Superior temporal gyrus (tissue), 1 donor: ENCODE measurements around the gene MAGI1.
A peak's percentile ranks its signal among the peaks of the same experiment; 100 is the strongest.
"Not testable (repeated sequence)": the region's sequence is repeated elsewhere in the genome, so short reads cannot be mapped to it uniquely, and the experiment has no call there.

ENCODE experiments used
- DNase-seq: peaks from one replicate; pipeline ENCODE4 v3.0.0-alpha.2; 2016; ENCODE audit errors: extremely low spot score

MAGI1 gene

DNA sequence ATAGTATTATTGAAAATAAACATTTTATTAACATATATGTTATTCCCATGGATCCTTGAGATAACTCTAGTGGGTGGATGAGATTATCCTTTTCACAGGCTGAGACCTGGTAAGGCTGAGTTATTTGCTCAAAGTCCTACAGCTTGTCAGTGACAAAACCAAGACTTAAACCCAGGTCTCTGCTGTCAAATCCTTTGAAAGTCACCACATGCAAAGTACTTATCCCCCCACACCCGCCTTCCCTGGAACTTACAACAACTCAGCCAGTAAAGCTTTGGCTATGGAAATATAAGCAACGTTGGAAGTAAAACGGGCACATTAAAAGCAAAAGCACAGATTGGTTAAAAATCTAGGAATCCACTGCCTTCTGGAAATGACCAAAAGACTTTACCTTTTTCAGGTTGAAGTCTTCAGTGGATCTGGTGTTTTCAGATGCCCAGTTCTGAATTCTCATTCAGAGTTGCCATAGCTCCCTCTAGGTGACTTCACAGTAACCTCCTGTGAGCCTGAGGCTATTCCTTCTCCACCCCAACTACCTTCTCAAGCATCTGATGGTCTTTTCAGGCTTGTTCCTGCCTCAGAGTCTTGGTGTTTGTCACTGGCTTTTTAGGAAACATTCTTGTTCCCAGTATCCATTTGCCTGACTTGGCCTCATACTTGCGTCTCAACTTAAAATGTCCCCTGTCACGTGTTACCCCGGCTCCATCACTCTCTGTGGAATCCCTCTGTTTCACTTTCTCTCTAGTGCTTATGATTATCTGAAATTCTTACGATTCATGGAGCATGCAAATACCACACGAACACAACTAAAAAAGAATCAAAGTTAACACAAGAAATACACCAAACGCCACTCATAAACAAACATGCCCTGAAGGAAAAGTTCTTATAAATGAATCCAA lies 131.2 kb downstream of the MAGI1 start:
- DNase-seq: no peak

GRCh38 chr3:65905771-65906170 lies 132.9 kb downstream of the MAGI1 start:
- peak; percentile 5 for DNase-seq

DNA sequence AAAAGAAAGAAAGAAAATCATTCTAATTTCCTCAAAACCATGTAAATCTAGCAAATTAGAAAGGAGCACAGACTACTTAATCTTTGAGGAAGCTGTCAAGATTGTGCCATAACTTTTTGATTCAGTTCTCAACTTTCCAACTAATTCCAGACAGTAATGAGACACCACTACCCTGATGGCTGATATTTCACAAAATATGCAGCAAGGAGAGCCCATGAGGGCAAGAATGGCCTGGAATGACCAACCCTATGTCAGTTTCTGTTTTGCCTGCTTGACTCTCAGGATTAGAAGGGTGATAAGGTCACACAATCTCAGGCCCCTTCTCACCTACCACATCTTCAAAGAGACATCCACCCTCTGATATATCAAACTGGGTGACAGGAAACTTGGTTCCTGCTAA lies 134.7 kb downstream of the MAGI1 start:
- DNase-seq: no peak

GRCh38 chr3:65902304-65902793 lies 136.4 kb downstream of the MAGI1 start:
- DNase-seq: no peak

DNA sequence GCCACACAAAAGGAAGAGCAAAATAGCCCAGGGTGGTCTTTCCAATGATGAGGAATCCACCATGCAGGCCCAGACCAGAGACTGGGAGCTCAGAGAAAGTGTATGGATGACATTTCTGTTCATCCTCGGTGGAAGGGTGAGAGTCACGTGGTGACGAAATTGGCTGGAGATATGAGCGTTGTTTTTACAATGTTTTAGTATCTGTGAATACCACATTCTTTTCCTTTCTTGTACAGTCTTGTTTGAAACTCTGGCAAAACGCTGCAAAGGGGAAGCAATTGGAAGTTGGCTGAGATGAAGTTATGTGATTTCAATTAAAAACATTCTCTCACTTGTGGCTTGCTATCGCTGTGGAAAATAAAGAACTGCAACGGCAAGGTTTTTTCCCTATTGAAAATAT lies 137.5 kb downstream of the MAGI1 start:
- DNase-seq: no peak

DNA sequence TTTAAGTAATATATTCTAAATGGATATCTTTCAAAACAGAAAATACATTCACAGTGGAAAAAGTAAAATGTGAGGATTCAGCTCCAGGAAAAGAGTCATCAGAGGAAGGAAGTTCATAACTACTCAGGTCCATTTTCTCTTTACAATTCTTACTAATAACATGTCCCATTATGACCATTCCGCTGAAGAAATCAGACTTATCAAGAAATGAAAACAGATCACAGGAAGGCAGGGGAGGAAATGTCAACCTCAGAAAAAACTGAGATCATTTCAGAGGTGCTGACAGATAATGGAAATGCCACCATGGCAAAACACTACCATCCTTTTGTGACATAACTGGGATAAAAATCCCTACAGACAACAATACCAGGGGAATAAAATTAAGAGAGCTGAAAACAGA lies 139.5 kb downstream of the MAGI1 start:
- DNase-seq: no peak

DNA sequence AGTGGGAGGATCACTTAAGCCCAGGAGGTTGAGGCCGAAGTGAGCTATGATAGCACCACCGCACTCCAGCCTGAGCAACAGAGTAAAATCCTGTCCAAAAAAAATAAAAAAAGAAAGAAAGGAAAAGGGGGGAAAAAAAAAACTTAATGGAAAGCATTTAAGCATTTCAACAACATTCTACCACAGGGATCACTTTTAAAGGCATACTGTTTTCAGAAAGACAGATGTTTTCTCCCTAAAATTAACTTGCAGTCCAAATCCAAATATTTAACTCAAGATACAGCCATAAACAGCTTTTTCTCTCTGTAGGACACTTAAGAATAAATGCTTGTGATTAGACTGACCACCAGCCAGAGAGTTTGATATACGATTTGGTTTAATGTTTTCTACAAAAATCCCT lies 141.0 kb downstream of the MAGI1 start:
- DNase-seq: no peak

DNA sequence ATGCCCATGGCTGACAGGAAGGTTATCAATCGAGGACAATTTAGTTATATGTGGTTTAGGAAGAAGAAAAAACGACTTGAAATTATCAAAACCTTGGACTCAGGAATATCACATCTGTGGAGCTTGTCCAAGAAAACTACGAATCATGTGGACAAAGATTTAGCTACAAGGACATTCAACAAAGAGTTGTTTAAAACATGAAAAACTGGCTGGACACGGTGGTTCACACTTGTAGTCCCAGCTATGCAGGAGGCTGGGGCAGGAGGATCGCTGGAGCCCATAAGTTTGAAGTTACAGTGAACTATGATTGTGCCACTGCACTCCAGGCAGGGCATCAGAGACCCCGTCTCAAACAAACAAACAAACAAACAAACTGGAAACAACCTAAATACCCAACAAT lies 142.4 kb downstream of the MAGI1 start:
- no peak for DNase-seq

GRCh38 chr3:65894679-65895453 lies 143.9 kb downstream of the MAGI1 start:
- no peak for DNase-seq

- no peak for DNase-seq
Measured at GRCh38 chr3:65894126-65894525, 144.6 kb downstream of the MAGI1 start.

- no peak for DNase-seq
Measured at GRCh38 chr3:65893631-65894030, 145.1 kb downstream of the MAGI1 start.

GRCh38 chr3:65891477-65891876 lies 147.2 kb downstream of the MAGI1 start:
- DNase-seq: not testable (repeated sequence)

DNA sequence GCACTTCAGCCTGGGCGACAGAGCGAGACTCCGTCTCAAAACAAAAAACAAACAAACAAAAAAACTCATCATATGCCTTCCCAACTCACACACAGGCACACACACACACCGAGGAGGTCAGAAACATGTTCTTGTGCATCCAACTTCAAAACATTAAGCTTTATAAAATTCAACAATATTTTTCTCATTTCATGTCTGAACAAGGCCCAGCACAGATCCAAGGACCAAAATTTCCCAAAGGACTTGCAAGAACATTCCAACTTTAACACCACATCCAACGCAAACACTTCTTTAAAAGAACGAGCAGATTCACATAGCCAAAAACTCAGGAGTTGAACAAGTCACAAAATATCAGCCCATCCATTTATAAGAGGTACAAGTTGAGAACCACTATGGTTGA lies 148.4 kb downstream of the MAGI1 start:
- DNase-seq: no peak

DNA sequence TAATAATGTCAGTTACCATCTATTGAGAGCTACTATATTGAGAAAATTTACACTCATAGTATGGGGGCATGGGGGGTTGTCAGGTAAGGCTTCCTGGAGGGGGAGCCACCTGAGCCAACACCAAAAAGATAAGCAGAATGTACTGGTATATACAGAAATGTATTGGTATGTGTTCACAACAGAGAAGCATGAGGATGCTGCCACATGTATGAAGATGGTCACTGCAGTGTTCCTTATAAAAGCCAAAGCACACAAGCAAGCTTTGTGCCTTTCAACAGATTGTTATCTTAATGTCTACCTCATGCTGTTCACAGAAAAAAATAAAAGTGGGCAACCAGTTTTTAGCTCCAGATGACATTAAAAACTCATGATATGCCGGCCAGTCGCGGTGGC lies 149.0 kb downstream of the MAGI1 start:
- no peak for DNase-seq

- peak; percentile 79 for DNase-seq
Measured at GRCh38 chr3:65888980-65889706, 149.6 kb downstream of the MAGI1 start.

GRCh38 chr3:65888196-65888595 lies 150.5 kb downstream of the MAGI1 start:
- no peak for DNase-seq

DNA sequence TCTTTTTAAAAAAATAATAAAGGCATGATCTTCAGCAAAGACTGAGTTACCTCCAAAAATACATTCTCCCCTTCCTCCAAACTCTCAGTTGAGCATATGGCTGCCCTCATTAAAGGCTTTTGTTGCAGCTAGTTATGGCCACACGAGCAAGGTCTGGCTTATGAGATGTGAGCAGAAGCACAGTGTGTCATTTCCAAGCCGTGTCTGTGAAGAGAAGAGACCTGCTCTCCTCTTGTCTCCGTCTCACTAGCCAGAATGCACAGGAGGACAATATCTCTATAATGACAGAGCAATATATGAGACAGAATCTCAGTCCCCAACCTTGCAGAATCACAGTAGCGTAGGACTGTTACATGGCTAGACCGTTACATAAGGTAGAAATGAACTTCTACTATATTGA lies 152.3 kb downstream of the MAGI1 start:
- no peak for DNase-seq

- no peak for DNase-seq
Measured at GRCh38 chr3:65884071-65884470, 154.6 kb downstream of the MAGI1 start.

DNA sequence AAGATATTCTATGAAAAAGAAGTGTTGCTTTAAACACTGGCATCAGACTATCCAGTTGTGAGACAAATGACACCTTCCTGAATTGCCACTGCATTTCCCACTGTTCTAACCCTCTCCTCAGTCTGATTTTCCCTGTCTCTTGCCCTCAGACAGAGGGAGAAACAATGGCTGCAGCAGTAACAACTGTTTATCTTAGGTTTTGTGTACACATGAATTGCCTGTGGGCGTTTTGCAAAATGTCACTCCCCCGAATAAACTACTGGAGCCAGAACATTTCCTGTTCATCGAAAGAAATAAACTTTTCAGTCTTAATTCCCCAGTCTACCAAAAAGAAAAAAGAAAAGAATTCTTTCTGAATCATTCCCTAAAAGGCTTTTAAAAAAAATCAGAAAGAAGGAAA lies 155.1 kb downstream of the MAGI1 start:
- DNase-seq: no peak

DNA sequence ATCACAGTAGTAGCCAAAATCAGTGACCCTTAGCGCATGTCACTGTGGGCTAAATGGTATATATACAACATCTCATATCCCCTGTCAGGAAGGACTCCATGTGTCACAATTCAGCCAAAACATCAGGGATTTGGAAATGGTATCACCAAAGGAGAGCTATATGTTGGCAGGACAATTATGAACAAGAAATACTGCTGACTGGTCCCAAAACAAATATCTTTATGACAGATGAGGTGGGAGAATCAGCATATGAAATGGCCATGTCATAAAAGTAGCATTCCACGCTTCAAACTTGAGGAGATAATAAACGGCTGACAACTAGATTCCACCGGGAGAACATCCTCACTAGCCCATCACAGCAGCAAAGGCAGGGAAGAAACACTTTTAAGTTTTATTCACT lies 158.4 kb downstream of the MAGI1 start:
- DNase-seq: no peak

DNA sequence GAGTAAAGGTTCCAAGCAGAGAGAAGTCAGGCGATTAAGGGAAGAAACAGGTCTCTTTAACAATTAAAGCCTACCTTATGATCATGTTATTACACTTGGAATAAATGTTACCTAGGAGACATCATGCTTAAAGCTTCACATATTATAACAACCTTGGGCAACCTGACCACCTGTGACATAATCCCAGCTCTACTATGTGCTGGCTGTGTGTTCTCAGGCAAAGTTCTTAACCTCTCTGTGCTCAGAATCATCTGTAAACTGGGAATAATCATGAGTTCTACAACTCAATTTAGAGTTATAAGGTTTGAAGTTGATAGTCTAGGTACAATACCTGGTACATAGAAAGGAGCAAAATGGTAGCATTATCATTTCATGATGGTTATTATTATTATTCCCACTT lies 159.3 kb downstream of the MAGI1 start:
- DNase-seq: no peak

GRCh38 chr3:65878831-65879230 lies 159.9 kb downstream of the MAGI1 start:
- no peak for DNase-seq
